Measurements from ENCODE around the gene ATXN1L.
"Not testable (repeated sequence)": the region's sequence is repeated elsewhere in the genome, so short reads cannot be mapped to it uniquely, and the experiment has no call there.

Gene ATXN1L

GRCh38 chr16:71894229-71894920 is 48.6 kb downstream of the ATXN1L start:
- no peak for DNase-seq (ENCODE audit: low read depth)

- peak; percentile 90 for DNase-seq (ENCODE audit: low read depth)
Observed at GRCh38 chr16:71894921-71895678, 49.3 kb downstream of the ATXN1L start, which contains the start of gene IST1. Gene IST1 (plus strand): TSS chr16:71895531. CDS start chr16:71915641, 20,110 bp downstream.

- no peak for DNase-seq (ENCODE audit: low read depth)
Observed at GRCh38 chr16:71895679-71896365, 50.0 kb downstream of the ATXN1L start.

- DNase-seq (ENCODE audit: low read depth): no peak
Observed at GRCh38 chr16:71896764-71897368, 51.1 kb downstream of the ATXN1L start.

GRCh38 chr16:71899171-71899570 is 53.4 kb downstream of the ATXN1L start:
- no peak for DNase-seq (ENCODE audit: low read depth)

GRCh38 chr16:71902656-71903365 is 57.0 kb downstream of the ATXN1L start:
- DNase-seq (ENCODE audit: low read depth): no peak

GRCh38 chr16:71903608-71904007 is 57.8 kb downstream of the ATXN1L start:
- no peak for DNase-seq (ENCODE audit: low read depth)

GRCh38 chr16:71904239-71904638 is 58.5 kb downstream of the ATXN1L start:
- no peak for DNase-seq (ENCODE audit: low read depth)

- DNase-seq (ENCODE audit: low read depth): not testable (repeated sequence)
Observed at GRCh38 chr16:71905765-71906164, 60.0 kb downstream of the ATXN1L start.
